ENCODE results near the gene ATP5F1D. TPM values are rescaled to one million over a fixed set of nuclear protein-coding genes. Genes with fewer than 3 reads are reported as not detected.

Gene ATP5F1D
- total RNA-seq, 4 donors from 2014 or later = 47.9 to 118 (median 66.1) TPM

GRCh38 chr19:1257475-1258162 lies 16.1 kb downstream of the ATP5F1D start:
- no peak for TF ChIP-seq CTCF (IDR thresholded peaks at IDR 0.05; ENCODE audit: low read depth)

- no peak for TF ChIP-seq CTCF (IDR thresholded peaks at IDR 0.05; ENCODE audit: low read depth)
These were observed 16.6 kb downstream of the ATP5F1D start for GRCh38 chr19:1258163-1258492.

DNA sequence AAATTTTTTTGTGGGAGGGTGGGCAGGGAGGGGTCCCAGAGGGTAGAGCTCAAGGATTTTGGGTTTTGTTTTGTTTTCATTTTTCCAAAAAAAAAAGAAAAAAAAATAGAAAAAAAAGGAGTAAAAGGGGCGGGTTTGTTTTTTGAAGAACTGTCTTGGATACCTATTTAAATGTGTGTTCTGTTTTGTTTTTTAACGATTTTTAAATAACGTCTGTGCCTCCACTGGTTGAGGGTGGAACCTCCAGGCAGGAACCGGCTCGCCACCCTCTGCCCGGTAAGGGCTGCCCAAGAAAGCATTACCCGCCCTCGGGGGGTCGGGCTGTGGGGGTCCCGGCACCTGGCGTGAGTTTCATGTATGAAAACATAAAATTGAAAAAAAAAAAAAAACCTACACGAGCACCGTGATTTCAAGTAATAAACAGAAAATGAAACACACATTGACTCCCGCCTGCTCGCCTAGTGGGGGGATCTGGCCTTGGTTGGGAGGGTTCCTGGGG lies 17.2 kb downstream of the ATP5F1D start:
- TF ChIP-seq CTCF (IDR thresholded peaks at IDR 0.05; ENCODE audit: low read depth) = no peak

- no peak for TF ChIP-seq CTCF (IDR thresholded peaks at IDR 0.05; ENCODE audit: low read depth)
These were observed 17.8 kb downstream of the ATP5F1D start for GRCh38 chr19:1259206-1259875.

DNA sequence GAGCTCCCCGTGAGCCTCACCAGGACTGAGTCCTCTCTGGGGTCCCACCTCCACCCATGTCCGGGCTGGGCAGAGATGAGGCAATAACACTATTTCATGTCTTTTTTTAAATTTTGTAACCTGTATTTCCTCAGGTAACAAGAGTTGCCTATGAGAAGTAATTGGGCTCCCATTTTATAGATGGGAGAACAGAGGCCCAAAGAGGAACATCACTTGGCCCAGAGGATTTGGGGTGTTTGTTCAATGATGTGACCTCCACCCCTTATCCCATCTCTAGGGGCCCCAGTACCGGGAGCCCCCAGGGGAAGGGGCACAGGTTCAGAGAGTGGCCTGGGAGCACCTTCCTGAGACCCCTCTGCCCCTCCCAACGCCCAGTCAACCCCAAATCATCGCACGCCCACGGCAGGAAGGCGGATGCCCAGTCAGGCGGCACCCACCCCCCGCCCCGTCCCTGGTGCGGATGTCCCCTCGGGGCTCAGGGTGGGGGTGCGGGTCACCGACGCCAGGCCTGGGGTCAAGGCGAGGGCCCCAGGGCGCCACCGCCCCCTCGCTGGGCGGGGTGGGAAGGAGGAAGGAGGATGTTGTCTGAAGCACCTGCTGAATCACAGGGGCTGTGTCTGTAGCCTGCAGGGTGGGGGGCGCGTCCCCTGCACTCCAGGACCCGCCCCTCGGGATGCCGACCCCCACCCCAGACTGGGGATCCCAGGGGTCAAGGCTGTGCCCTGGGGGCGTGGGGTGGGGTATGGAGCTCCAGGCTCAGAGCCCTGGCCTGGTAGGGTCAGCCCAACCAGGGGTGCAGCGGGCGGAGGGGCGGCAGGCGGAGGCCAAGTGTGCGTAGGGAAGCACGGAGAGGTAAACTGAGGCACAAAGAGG lies 18.6 kb downstream of the ATP5F1D start:
- no peak for TF ChIP-seq CTCF (IDR thresholded peaks at IDR 0.05; ENCODE audit: low read depth)

GRCh38 chr19:1260749-1261537 lies 19.4 kb downstream of the ATP5F1D start:
- TF ChIP-seq CTCF (IDR thresholded peaks at IDR 0.05; ENCODE audit: low read depth) = no peak
